Measurements from ENCODE around the gene KRTAP1-5. TPM values are rescaled to one million over a fixed set of nuclear protein-coding genes. Genes with fewer than 3 reads are reported as not detected.

KRTAP1-5 gene
- total RNA-seq, 1 experiment from 2014 or later, result 0.45 TPM

DNA sequence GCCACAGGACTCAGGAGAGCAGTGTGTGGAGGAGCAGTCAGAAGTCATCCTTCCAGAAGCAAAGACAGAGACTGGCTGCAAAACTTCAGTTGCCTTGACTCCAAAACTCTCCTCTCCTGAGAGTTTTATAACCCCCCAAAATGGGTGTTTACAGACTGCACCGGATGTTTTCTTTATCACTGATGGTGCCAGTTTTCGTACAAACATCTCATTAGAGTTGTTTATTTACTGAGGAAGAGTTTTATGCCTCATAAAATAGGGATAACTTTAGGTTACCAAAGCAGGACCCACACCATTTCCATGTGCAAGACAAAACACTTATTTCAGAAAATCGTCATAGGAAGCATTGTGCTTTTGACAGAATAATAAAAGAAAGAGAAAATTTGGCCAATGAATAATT lies 42.8 kb downstream of the KRTAP1-5 start, which contains the start of gene KRT40:
TSS of gene KRT40 (minus strand) at position 101 of the 400 bp plus-strand sequence. CDS start at position 48, 53 bp downstream.
- Histone ChIP-seq H3K4me1 (replicated peaks) (no peaks in the 10 kb centered on the region), H3K27me3 (replicated peaks) (no peaks in the 10 kb centered on the region), H3K4me3 (no peak within 1 kb of the TSS), H3K27ac (no peak within 1 kb of the TSS), H3K36me3 (no peaks in the 10 kb centered on the region), H3K9me3 (replicated peaks) (no peaks in the 10 kb centered on the region)
- no peak for DNase-seq (ENCODE audit: low read depth in 1 of 2, low spot score in 2 of 2)

- Histone ChIP-seq H3K4me3 (no peak overlapping the region), H3K36me3 (no peaks in the 10 kb centered on the region), H3K9me3 (replicated peaks) (no peaks in the 10 kb centered on the region), H3K4me1 (replicated peaks) (no peaks in the 10 kb centered on the region), H3K27me3 (replicated peaks) (no peaks in the 10 kb centered on the region), H3K27ac (no peak overlapping the region)
- DNase-seq (ENCODE audit: low read depth in 1 of 2, low spot score in 2 of 2), result no peak
These were observed 45.9 kb downstream of the KRTAP1-5 start for GRCh38 chr17:40981115-40981514.

DNA sequence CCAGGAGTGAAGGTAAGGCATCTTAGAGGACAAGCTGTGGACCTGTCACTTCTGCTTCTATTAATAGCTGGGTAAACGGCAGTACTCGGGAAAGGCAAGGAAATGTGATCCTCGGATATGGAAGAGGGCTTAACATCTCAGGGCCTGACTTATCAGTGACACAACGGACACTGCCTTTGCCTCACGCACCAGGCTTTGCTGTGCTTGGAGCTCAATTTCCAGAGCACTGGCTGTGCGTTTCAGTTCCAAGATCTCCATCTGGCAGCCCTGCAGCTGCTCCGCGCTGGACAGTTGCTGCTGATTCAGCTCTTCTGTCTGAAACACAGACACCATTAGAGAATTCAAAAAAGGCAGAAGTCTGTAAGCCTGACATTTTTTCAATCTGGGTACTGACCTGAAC lies 46.4 kb downstream of the KRTAP1-5 start:
- Histone ChIP-seq H3K9me3 (replicated peaks) (no peaks in the 10 kb centered on the region), H3K27ac (no peak overlapping the region), H3K4me1 (replicated peaks) (no peaks in the 10 kb centered on the region), H3K27me3 (replicated peaks) (no peaks in the 10 kb centered on the region), H3K4me3 (no peak overlapping the region), H3K36me3 (no peaks in the 10 kb centered on the region)
- no peak for DNase-seq (ENCODE audit: low read depth in 1 of 2, low spot score in 2 of 2)

DNA sequence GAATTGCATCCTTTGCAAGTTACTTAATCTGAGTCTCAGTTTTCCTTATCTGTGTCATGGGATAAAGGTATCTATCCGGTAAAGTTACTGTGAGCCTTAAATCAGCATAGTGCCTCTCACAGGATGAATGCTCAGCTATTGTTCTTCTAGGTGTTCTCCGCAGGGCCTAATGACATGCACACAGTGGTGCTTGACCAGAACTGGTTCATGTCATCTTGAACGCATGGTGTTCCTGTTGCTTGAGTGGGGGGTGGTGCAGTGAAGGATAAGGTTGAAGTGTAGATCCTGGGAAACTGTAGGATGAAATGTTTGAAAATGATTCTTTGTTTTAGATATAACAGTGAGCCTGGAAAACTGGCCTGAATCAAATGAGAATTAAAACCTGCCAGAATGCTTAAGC lies 46.9 kb downstream of the KRTAP1-5 start:
- no peak overlapping the region for H3K27ac ChIP-seq
- H3K36me3 ChIP-seq, result no peaks in the 10 kb centered on the region
- H3K4me3 ChIP-seq, result no peak overlapping the region
- H3K9me3 ChIP-seq (replicated peaks), result no peaks in the 10 kb centered on the region
- H3K27me3 ChIP-seq (replicated peaks), result no peaks in the 10 kb centered on the region
- DNase-seq (ENCODE audit: low read depth in 1 of 2, low spot score in 2 of 2), result no peak
- no peaks in the 10 kb centered on the region for H3K4me1 ChIP-seq (replicated peaks)

DNA sequence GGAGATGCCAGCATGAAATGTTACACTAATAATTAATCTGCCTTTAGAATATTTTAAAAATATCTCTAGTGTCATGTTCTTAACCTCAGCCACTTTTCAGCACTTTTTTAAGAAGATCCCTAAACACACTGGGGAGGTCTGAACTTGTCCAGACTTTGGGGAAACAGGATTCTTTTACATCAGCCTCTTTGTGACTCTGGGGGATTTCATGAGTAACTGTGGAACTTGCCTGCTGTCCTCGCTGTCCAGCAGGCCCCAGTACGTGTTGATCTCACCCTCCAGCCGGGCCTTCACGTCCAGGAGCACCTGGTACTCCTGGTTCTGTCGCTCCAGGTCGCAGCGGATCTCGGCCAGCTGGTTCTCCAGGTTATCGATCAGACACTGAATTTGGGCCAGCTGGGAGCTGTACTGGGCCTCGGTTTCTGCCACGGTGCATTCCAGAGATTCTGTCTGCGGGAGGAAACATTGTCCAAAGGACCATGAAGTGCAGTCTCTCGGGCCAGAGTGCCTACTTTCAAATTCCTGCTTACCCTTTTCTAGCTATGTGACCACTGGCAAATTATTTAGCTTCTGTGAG lies 48.3 kb downstream of the KRTAP1-5 start:
- H3K27ac ChIP-seq, result no peak overlapping the region
- no peaks in the 10 kb centered on the region for H3K4me1 ChIP-seq (replicated peaks)
- no peaks in the 10 kb centered on the region for H3K9me3 ChIP-seq (replicated peaks)
- no peak for DNase-seq (ENCODE audit: low read depth in 1 of 2, low spot score in 2 of 2)
- H3K27me3 ChIP-seq (replicated peaks), result no peaks in the 10 kb centered on the region
- H3K4me3 ChIP-seq, result no peak overlapping the region
- no peaks in the 10 kb centered on the region for H3K36me3 ChIP-seq

Other genes with a start within 250 kb of the KRTAP1-5 start
- not detected in 2 replicates for gene KRT27, start 244.7 kb downstream of the KRTAP1-5 start, total RNA-seq (2014; rRNA removed; shearing (Covaris generic))
- not detected in 2 replicates for gene KRT28, start 227.2 kb downstream of the KRTAP1-5 start, total RNA-seq (2014; rRNA removed; shearing (Covaris generic))
- 29.7 and 73.0 TPM in 2 replicates for gene KRT10, start 204.6 kb downstream of the KRTAP1-5 start, total RNA-seq (2014; rRNA removed; shearing (Covaris generic))
- gene KRT12, start 160.0 kb downstream of the KRTAP1-5 start, total RNA-seq (2014; rRNA removed; shearing (Covaris generic)), result not detected in 2 replicates
- not detected in 2 replicates for gene KRT20, start 142.0 kb downstream of the KRTAP1-5 start, total RNA-seq (2014; rRNA removed; shearing (Covaris generic))
- gene KRT23, start 89.6 kb downstream of the KRTAP1-5 start, total RNA-seq (2014; rRNA removed; shearing (Covaris generic)), result not detected in 2 replicates
- not detected in 2 replicates for gene KRT39, start 60.3 kb downstream of the KRTAP1-5 start, total RNA-seq (2014; rRNA removed; shearing (Covaris generic))
- not detected in 2 replicates for gene KRT40, start 42.9 kb downstream of the KRTAP1-5 start, total RNA-seq (2014; rRNA removed; shearing (Covaris generic))
- gene KRTAP3-3, start 33.0 kb downstream of the KRTAP1-5 start, total RNA-seq (2014; rRNA removed; shearing (Covaris generic)), result not detected in 2 replicates
- not detected in 2 replicates for gene KRTAP3-2, start 27.3 kb downstream of the KRTAP1-5 start, total RNA-seq (2014; rRNA removed; shearing (Covaris generic))
- gene KRTAP3-1, start 18.1 kb downstream of the KRTAP1-5 start, total RNA-seq (2014; rRNA removed; shearing (Covaris generic)), result not detected in 2 replicates
- gene KRTAP1-4, start 3.0 kb upstream of the KRTAP1-5 start, total RNA-seq (2014; rRNA removed; shearing (Covaris generic)), result not detected in 2 replicates
- not detected in 2 replicates for gene KRTAP1-3, start 7.7 kb upstream of the KRTAP1-5 start, total RNA-seq (2014; rRNA removed; shearing (Covaris generic))
- gene KRTAP1-1, start 14.2 kb upstream of the KRTAP1-5 start, total RNA-seq (2014; rRNA removed; shearing (Covaris generic)), result not detected in 2 replicates
- gene KRTAP2-1, start 20.1 kb upstream of the KRTAP1-5 start, total RNA-seq (2014; rRNA removed; shearing (Covaris generic)), result not detected in 2 replicates
- gene KRTAP2-2, start 28.0 kb upstream of the KRTAP1-5 start, total RNA-seq (2014; rRNA removed; shearing (Covaris generic)), result not detected in 2 replicates
- not detected in 2 replicates for gene KRTAP2-3, start 32.9 kb upstream of the KRTAP1-5 start, total RNA-seq (2014; rRNA removed; shearing (Covaris generic))
- gene KRTAP2-4, start 38.7 kb upstream of the KRTAP1-5 start, total RNA-seq (2014; rRNA removed; shearing (Covaris generic)), result not detected in 2 replicates
- gene KRTAP4-7, start 56.9 kb upstream of the KRTAP1-5 start, total RNA-seq (2014; rRNA removed; shearing (Covaris generic)), result not detected in 2 replicates
- not detected in 2 replicates for gene KRTAP4-8, start 70.9 kb upstream of the KRTAP1-5 start, total RNA-seq (2014; rRNA removed; shearing (Covaris generic))
- not detected in 2 replicates for gene KRTAP4-16, start 75.0 kb upstream of the KRTAP1-5 start, total RNA-seq (2014; rRNA removed; shearing (Covaris generic))
- gene KRTAP4-9, start 78.2 kb upstream of the KRTAP1-5 start, total RNA-seq (2014; rRNA removed; shearing (Covaris generic)), result not detected in 2 replicates
- not detected in 2 replicates for gene KRTAP4-11, start 91.2 kb upstream of the KRTAP1-5 start, total RNA-seq (2014; rRNA removed; shearing (Covaris generic))
- gene KRTAP4-12, start 97.0 kb upstream of the KRTAP1-5 start, total RNA-seq (2014; rRNA removed; shearing (Covaris generic)), result not detected in 2 replicates
- not detected in 2 replicates for gene KRTAP4-6, start 113.3 kb upstream of the KRTAP1-5 start, total RNA-seq (2014; rRNA removed; shearing (Covaris generic))
- not detected in 2 replicates for gene KRTAP4-5, start 122.6 kb upstream of the KRTAP1-5 start, total RNA-seq (2014; rRNA removed; shearing (Covaris generic))
- gene KRTAP4-4, start 133.5 kb upstream of the KRTAP1-5 start, total RNA-seq (2014; rRNA removed; shearing (Covaris generic)), result not detected in 2 replicates
- gene KRTAP4-3, start 141.0 kb upstream of the KRTAP1-5 start, total RNA-seq (2014; rRNA removed; shearing (Covaris generic)), result not detected in 2 replicates
- gene KRTAP4-2, start 151.0 kb upstream of the KRTAP1-5 start, total RNA-seq (2014; rRNA removed; shearing (Covaris generic)), result not detected in 2 replicates
- gene KRTAP4-1, start 157.7 kb upstream of the KRTAP1-5 start, total RNA-seq (2014; rRNA removed; shearing (Covaris generic)), result not detected in 2 replicates
- not detected in 2 replicates for gene KRTAP9-1, start 162.7 kb upstream of the KRTAP1-5 start, total RNA-seq (2014; rRNA removed; shearing (Covaris generic))
- gene KRTAP9-2, start 199.4 kb upstream of the KRTAP1-5 start, total RNA-seq (2014; rRNA removed; shearing (Covaris generic)), result not detected in 2 replicates
- gene KRTAP9-3, start 205.2 kb upstream of the KRTAP1-5 start, total RNA-seq (2014; rRNA removed; shearing (Covaris generic)), result not detected in 2 replicates
- not detected in 2 replicates for gene KRTAP9-8, start 210.8 kb upstream of the KRTAP1-5 start, total RNA-seq (2014; rRNA removed; shearing (Covaris generic))
- not detected in 2 replicates for gene KRTAP9-4, start 222.5 kb upstream of the KRTAP1-5 start, total RNA-seq (2014; rRNA removed; shearing (Covaris generic))
- gene KRTAP9-9, start 228.2 kb upstream of the KRTAP1-5 start, total RNA-seq (2014; rRNA removed; shearing (Covaris generic)), result not detected in 2 replicates
- gene KRTAP9-6, start 238.2 kb upstream of the KRTAP1-5 start, total RNA-seq (2014; rRNA removed; shearing (Covaris generic)), result not detected in 2 replicates
- gene KRTAP9-7, start 248.5 kb upstream of the KRTAP1-5 start, total RNA-seq (2014; rRNA removed; shearing (Covaris generic)), result not detected in 2 replicates

Data from SJSA1 (cell line).